HG02870 (cell line): Measurements from ENCODE around the gene LDLRAD1.
"Not testable (repeated sequence)": the region's sequence is repeated elsewhere in the genome, so short reads cannot be mapped to it uniquely, and the experiment has no call there.

Experiments used
- ATAC-seq: cut with Tn5 transposase; IDR thresholded peaks from one replicate; pipeline ENCODE4 v1.9.1; 2021; ENCODE audit warnings: mild to moderate bottlenecking, moderate library complexity; ENCODE audit not compliant: unreplicated experiment

The LDLRAD1 gene

DNA sequence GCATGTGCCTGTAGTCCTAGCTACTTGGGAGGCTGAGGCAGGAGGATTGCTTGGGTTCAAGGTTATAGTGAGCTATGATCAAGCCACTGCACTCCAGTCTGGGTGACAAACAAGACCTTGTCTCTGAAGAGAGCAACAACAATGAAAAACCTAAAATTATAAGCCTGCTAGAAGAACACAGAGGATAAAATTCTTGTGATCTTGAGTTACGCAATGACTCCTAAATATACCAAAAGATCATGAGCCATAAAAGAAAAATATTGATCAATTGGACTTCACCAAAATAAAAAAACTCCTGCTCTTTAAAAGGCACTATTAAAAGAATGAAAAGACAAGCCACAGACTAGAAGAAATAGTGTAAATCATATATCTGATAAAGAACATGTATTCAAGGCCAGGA is 22.3 kb downstream of the LDLRAD1 start:
- no peak for ATAC-seq

GRCh38 chr1:53994516-53994915 is 23.5 kb downstream of the LDLRAD1 start:
- ATAC-seq = not testable (repeated sequence)

DNA sequence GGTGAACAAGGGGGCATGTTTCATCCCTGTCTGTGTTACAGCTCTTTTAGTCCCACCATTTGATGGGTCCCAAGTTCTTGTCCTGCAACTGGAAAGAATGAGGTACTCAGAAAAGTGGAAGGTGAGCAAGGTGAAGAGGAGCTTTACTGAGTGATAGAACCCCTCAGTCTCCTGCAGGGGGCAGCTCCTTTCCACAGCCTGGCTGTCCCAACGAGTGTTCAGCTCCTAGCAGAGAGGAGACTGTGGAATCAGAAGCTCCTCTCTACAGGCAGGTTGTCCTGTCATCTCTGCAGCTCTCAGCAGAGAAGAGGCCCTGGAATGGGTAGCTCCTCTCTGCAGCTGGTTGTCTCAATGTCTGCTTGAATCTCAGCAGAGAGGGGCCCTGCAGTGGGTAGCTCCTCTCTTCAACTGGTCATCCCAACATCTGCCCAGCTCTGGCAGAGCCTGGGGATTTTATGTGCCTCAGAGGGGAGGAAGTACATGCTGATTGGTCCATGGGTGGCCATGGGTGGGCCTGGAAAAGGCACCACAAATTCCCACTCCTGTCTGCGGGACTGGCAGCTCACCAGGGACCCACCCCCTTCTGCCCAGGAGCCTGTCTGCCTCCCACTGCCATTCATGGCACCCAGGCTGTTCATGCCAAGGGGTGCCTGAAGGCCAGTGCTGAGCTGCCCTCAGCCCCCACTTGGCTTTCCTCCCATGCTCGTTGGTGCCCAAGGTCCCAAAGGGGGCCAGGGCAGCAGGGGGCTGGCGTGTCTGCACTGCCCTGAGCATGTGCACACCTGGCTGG is 25.7 kb downstream of the LDLRAD1 start:
- ATAC-seq = no peak

GRCh38 chr1:53987880-53988279 is 30.1 kb downstream of the LDLRAD1 start:
- ATAC-seq = no peak

DNA sequence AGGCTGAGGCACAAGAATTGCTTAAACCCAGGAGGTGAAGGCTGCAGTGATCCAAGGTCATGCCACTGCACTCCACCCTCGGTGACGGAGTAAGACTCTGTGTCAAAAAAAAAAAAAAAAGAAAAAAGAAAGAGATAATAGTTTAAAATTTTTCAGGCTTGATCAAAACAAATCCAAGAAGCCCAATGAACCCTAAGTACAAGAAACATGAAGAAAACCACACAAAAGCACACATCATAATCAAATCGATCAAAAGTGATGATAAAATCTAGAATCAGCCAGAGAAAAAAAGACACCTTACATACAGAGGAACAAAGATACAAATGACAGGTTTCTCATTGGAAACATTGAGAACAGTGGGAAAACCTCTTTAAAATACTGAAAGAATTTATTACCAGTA is 31.5 kb downstream of the LDLRAD1 start:
- ATAC-seq = no peak

DNA sequence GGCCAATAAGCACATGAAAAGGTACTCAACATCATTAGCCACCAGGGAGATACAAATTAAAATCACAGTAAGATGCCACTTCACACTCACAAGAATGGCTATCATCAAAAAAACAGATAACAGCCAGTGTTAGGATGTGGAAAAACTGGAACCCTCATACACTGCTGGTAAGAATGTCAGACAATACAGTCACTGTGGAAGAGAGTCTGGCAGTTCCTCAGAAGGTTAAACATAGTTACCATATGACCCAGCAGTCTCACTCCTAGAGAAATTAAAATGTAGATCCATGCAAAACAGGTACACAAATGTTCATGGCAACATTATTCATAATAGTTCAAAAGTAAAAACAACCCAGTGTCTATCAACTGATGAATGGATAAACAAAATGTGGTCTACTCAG is 33.3 kb downstream of the LDLRAD1 start:
- no peak for ATAC-seq

DNA sequence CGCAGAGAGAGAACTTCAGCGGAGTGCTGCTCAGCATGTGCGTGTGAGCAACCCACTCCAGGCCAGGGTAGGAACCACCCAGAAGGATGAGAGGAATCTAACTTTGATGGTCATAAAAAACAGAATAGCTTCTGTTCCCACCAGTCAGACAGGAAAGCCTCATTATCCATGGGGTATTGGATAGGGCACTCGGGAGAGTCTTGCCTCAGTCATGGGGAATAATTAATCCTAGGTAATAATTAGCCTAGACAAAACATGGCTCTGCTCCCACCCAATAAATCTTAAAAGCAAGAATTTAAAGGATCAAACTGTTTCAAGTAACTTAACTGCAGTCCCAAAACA is 35.3 kb downstream of the LDLRAD1 start:
- ATAC-seq = no peak

GRCh38 chr1:53982034-53982762 is 35.8 kb downstream of the LDLRAD1 start:
- ATAC-seq = no peak

GRCh38 chr1:53981220-53981619 is 36.8 kb downstream of the LDLRAD1 start:
- no peak for ATAC-seq

GRCh38 chr1:53979712-53980450 is 38.1 kb downstream of the LDLRAD1 start:
- ATAC-seq = no peak

DNA sequence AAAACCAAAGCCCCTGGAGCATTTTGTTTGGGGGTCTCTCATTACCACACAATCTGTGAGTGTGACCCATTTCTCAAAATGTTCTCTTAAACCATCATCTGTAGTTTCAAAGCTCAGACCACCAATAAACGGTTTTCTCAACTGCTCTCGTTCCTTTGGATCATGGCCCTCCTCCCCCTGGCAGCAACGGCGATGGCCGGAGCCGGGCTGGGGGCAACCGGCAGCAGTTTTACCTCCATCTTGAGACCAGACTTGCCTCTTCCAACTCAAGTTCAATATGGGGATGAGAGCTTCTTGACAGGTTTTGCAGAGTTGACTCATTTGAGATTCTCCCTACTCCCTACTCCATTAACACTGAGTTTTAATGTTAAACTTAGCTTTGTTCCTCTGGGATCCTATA is 42.1 kb downstream of the LDLRAD1 start:
- no peak for ATAC-seq

- ATAC-seq = no peak
Observed at GRCh38 chr1:53971718-53972117, 46.3 kb downstream of the LDLRAD1 start.

- not testable (repeated sequence) for ATAC-seq
Observed at GRCh38 chr1:53969323-53969722, 48.7 kb downstream of the LDLRAD1 start.

GRCh38 chr1:53968125-53968513 is 49.9 kb downstream of the LDLRAD1 start:
- ATAC-seq = no peak

DNA sequence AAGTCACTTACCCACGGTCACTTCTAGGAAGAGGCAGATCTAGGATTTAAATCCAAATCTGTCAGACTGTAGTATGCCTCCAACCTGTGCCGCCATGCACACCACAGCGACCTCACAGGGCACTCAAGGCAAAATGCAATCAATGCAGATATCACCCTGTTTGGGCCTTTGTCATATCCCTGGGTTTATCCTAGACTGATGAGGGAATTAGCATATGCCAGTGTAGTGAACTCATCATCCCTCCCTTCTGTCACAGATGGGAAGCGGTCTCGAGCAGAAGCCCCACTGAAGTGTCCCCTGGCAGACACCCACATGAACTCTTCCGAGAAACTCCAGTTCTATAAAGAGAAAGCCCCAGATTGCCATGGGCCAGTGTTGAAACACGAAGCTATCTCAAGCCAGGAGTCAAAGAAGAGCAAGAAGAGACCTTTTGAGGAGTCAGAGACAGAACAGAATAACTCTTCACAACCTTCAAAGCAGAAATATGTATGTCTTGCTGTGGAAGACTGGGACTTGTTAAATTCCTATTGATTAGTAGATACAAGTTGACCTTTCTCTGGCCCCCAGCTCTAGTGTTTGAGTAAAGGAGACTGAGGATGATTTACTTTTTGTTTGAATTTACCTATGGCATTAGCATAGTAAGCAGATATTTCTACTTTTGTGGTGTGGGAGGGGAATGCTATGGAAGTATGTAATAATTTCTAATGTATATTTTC is 50.4 kb downstream of the LDLRAD1 start:
- ATAC-seq = no peak

DNA sequence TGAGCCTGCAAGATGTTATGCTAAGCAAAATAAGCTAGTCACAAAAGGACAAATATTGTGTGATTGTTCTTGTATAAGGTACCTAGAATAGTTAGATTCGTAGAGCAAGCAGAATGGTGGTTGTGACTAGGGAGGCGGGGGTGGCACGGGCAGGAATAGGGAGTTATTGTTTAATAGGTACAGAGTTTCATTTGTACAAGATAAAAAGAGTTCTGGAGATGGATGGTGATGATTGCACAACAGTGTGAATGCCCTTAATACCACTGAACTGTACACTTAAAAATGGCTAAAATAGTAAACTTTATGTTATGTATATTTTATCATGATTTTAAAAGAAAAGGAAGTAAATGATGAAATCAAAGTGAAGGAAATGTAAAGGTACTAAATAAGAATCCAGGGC is 51.2 kb downstream of the LDLRAD1 start:
- ATAC-seq = no peak

- ATAC-seq = no peak
Observed at GRCh38 chr1:53964109-53964508, 53.9 kb downstream of the LDLRAD1 start.

DNA sequence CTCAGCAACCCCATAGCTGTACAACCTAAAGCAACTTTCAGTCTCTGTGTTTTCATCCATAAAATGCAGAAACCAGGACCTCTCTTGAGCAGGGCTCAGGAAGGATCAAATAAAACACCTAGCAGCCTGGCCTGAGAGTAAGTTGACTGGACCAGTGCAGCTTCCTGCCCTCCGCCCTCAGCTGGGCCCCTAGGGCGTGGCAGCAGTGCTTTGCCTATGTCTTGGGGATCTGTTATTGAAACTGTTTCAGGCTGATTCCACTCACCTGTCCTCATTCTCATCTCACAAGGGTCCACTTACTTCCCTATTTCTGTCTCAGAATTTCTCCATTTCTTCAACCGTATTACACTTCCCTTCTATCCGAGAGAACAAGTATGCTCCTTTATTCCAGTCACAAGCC is 54.5 kb downstream of the LDLRAD1 start:
- no peak for ATAC-seq

GRCh38 chr1:53962395-53962794 is 55.6 kb downstream of the LDLRAD1 start:
- ATAC-seq = no peak

DNA sequence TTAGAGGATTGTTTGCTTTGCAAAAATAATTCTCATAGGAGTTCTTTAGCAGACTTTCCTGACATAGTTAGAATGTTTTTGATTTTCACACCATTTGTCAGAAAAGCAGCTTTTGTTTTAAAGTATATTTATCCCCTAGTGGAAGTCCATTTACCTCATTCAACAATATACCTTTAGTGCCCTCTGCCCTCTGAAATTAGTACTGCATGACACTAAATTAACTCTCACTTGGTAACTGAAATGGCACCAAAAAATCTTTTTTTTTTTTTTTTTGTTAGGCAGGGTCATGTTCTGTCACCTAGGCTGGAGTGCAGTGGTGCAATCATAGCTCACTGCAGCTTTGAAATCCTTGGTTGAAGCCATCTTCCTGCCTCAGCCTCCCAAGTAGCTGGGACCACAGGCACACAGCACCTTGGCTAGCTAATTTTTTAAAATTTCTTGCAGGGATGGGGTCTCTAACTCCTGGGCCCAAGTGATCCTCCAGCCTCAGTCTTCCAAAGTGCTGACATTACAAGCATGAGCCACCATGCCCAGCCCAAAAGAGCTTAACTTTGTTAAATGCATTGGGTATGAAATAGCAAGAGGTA is 58.2 kb downstream of the LDLRAD1 start:
- no peak for ATAC-seq
